ENCODE measurements around the gene RHOXF2. TPM values are rescaled to one million over a fixed set of nuclear protein-coding genes. Genes with fewer than 3 reads are reported as not detected.
"Not testable (repeated sequence)": the region's sequence is repeated elsewhere in the genome, so short reads cannot be mapped to it uniquely, and the experiment has no call there.

The RHOXF2 gene
- total RNA-seq, 1 experiment from 2014 or later: not detected

GRCh38 chrX:120196626-120197283 lies 38.3 kb downstream of the RHOXF2 start:
- H3K4me1 Mint-ChIP-seq (ENCODE audit: low read depth, unreplicated experiment); DNase-seq; CTCF ChIA-PET; H3K36me3 Mint-ChIP-seq (ENCODE audit: insufficient read depth, unreplicated experiment); H3K4me3 Mint-ChIP-seq (ENCODE audit: unreplicated experiment); H3K36me3 ChIP-seq (ENCODE audit: control insufficient read depth, insufficient read depth, low read length); H3K9me3 ChIP-seq; H3K27me3 ChIP-seq (replicated peaks; ENCODE audit: control insufficient read depth, insufficient read depth, low read length); H3K27me3 Mint-ChIP-seq (ENCODE audit: insufficient read depth, unreplicated experiment); H3K4me3 ChIP-seq (ENCODE audit: low read depth, low read length); H3K27ac Mint-ChIP-seq (ENCODE audit: unreplicated experiment); BruUV-seq (replicated peaks); H3K4me1 ChIP-seq; H3K9me3 Mint-ChIP-seq (ENCODE audit: unreplicated experiment); POLR2A ChIA-PET; intact Hi-C loops (cut with micrococcal nuclease; ENCODE audit: unreplicated experiment): not testable (repeated sequence)

GRCh38 chrX:120200851-120201250 lies 42.4 kb downstream of the RHOXF2 start:
- Histone ChIP-seq H3K9me3 (no peaks in the 10 kb centered on the region), H3K4me3 (ENCODE audit: low read depth, low read length) (no peak overlapping the region), H3K4me1 (no peaks in the 10 kb centered on the region), H3K36me3 (ENCODE audit: control insufficient read depth, insufficient read depth, low read length) (no peaks in the 10 kb centered on the region), H3K27me3 (replicated peaks; ENCODE audit: control insufficient read depth, insufficient read depth, low read length) (no peaks in the 10 kb centered on the region)
- no TSS peak for BruUV-seq (replicated peaks)
- no peak for TF ChIP-seq CTCF (IDR thresholded peaks at IDR 0.05; ENCODE audit: insufficient read depth in 1 of 2, low read depth in 1 of 2, low read length in 1 of 2, severe bottlenecking in 1 of 2, unreplicated experiment in 1 of 2)
- Mint-ChIP-seq H3K27ac (ENCODE audit: unreplicated experiment) (no peak overlapping the region), H3K36me3 (ENCODE audit: insufficient read depth, unreplicated experiment) (no peaks in the 10 kb centered on the region), H3K4me3 (ENCODE audit: unreplicated experiment) (no peak overlapping the region), H3K4me1 (ENCODE audit: low read depth, unreplicated experiment) (no peaks in the 10 kb centered on the region), H3K9me3 (ENCODE audit: unreplicated experiment) (no peaks in the 10 kb centered on the region), H3K27me3 (ENCODE audit: insufficient read depth, unreplicated experiment) (no peaks in the 10 kb centered on the region)
- CTCF ChIA-PET: no interaction called here
- intact Hi-C loops (cut with micrococcal nuclease; ENCODE audit: unreplicated experiment): no loop called here
- DNase-seq: no peak
- POLR2A ChIA-PET: no interaction called here

- ChIA-PET CTCF (no interaction called here), POLR2A (no interaction called here)
- no peaks in the 10 kb centered on the region for H3K4me1 Mint-ChIP-seq (ENCODE audit: low read depth, unreplicated experiment)
- TF ChIP-seq CTCF (IDR thresholded peaks at IDR 0.05; ENCODE audit: insufficient read depth in 1 of 2, low read depth in 1 of 2, low read length in 1 of 2, severe bottlenecking in 1 of 2, unreplicated experiment in 1 of 2): no peak
- no peaks in the 10 kb centered on the region for H3K27me3 Mint-ChIP-seq (ENCODE audit: insufficient read depth, unreplicated experiment)
- intact Hi-C loops (cut with micrococcal nuclease; ENCODE audit: unreplicated experiment): no loop called here
- Histone ChIP-seq H3K9me3 (no peaks in the 10 kb centered on the region), H3K36me3 (ENCODE audit: control insufficient read depth, insufficient read depth, low read length) (no peaks in the 10 kb centered on the region), H3K27me3 (replicated peaks; ENCODE audit: control insufficient read depth, insufficient read depth, low read length) (no peaks in the 10 kb centered on the region), H3K4me1 (no peaks in the 10 kb centered on the region), H3K4me3 (ENCODE audit: low read depth, low read length) (no peak overlapping the region)
- no peak overlapping the region for H3K27ac Mint-ChIP-seq (ENCODE audit: unreplicated experiment)
- no peak overlapping the region for H3K4me3 Mint-ChIP-seq (ENCODE audit: unreplicated experiment)
- no TSS peak for BruUV-seq (replicated peaks)
- DNase-seq: no peak
- H3K36me3 Mint-ChIP-seq (ENCODE audit: insufficient read depth, unreplicated experiment): no peaks in the 10 kb centered on the region
- H3K9me3 Mint-ChIP-seq (ENCODE audit: unreplicated experiment): no peaks in the 10 kb centered on the region
These were observed 47.7 kb downstream of the RHOXF2 start for GRCh38 chrX:120205816-120206753.

Data from Caco-2 (cell line).